DND-41 (cell line): ENCODE measurements around the gene HSPG2.
"Not testable (repeated sequence)": the region's sequence is repeated elsewhere in the genome, so short reads cannot be mapped to it uniquely, and the experiment has no call there.

Source experiments
- CTCF ChIP-seq: IDR thresholded peaks from 2 replicates; pipeline ENCODE4 v1.5.1; 2012; ENCODE audit warnings: borderline replicate concordance, low read length, moderate library complexity, mild to moderate bottlenecking; ENCODE audit not compliant: poor library complexity, severe bottlenecking; ENCODE audit errors: extremely low read depth
- EZH2 ChIP-seq: IDR thresholded peaks from 3 replicates; pipeline ENCODE4 v1.6.1; 2012; ENCODE audit warnings: borderline replicate concordance, low read depth, mild to moderate bottlenecking, moderate library complexity, low read length, inconsistent platforms; ENCODE audit not compliant: severe bottlenecking

GRCh38 chr1:21785764-21786163 lies 151.3 kb downstream of the HSPG2 start:
- TF ChIP-seq CTCF, EZH2: not testable (repeated sequence)
